PC-3 (cell line): ENCODE measurements around the gene MCOLN2. TPM values are rescaled to one million over a fixed set of nuclear protein-coding genes. Genes with fewer than 3 reads are reported as not detected.

ENCODE experiments used
- ATAC-seq: fragments of 200-7000 bp; cut with Tn5 transposase; 2 replicates; pipeline ENCODE4 v1.9.1; 2020; ENCODE audit warnings: mild to moderate bottlenecking, moderate library complexity
- BruUV-seq: library from RNA; stranded (reverse); fragments of 400-500 nt; replicated peaks from 2 replicates; lab custom pipeline; 2021; lab: Mats Ljungman, UMichigan
- CTCF ChIA-PET: fragments of 300-600 bp; sonication (Branson Sonifier 250); formaldehyde crosslinking; loops from one replicate; lab custom pipeline; 2022; ENCODE audit warnings: antibody characterized with exemption; lab: Charles Lee
- POLR2A ChIA-PET: fragments of 300-600 bp; sonication (Branson Sonifier 250); formaldehyde crosslinking; loops from one replicate; lab custom pipeline; 2022; ENCODE audit warnings: antibody characterized with exemption; ENCODE audit not compliant: unreplicated experiment; lab: Charles Lee
- DNase-seq: peaks from one replicate; pipeline ENCODE4 v3.0.0-alpha.2; 2015
- H2AFZ ChIP-seq: fragments of 300-600 bp; sonication (generic); 2 replicates; pipeline ENCODE4 v1.6.0; 2016; ENCODE audit warnings: antibody characterized with exemption, low read length
- H3F3A ChIP-seq: fragments of 300-600 bp; sonication (generic); one replicate; pipeline ENCODE4 v1.6.0; 2017; ENCODE audit warnings: antibody characterized with exemption, low read length, control low read depth, mild to moderate bottlenecking; ENCODE audit not compliant: unreplicated experiment
- H3K27ac ChIP-seq: fragments of 300-600 bp; sonication (generic); 2 replicates; pipeline ENCODE4 v1.5.1; 2016; ENCODE audit warnings: mild to moderate bottlenecking, low read length
- H3K27me3 ChIP-seq: fragments of 300-600 bp; sonication (generic); 2 replicates; pipeline ENCODE4 v1.6.1; 2016; ENCODE audit warnings: low read length, mixed read lengths
- H3K36me3 ChIP-seq: fragments of 300-600 bp; sonication (generic); 2 replicates; pipeline ENCODE4 v1.6.1; 2016; ENCODE audit warnings: low read depth, mixed run types, low read length, mixed read lengths
- H3K4me1 ChIP-seq: fragments of 300-600 bp; sonication (generic); 2 replicates; pipeline ENCODE4 v1.5.1; 2016; ENCODE audit warnings: low read length; ENCODE audit not compliant: insufficient read depth
- H3K4me2 ChIP-seq: fragments of 300-600 bp; sonication (generic); 2 replicates; pipeline ENCODE4 v1.6.0; 2016; ENCODE audit warnings: low read length
- H3K4me3 ChIP-seq: fragments of 300-600 bp; sonication (generic); 2 replicates; pipeline ENCODE4 v1.5.1; 2016; ENCODE audit warnings: mild to moderate bottlenecking, low read length, mixed read lengths
- H3K79me2 ChIP-seq: fragments of 300-600 bp; sonication (generic); 2 replicates; pipeline ENCODE4 v1.6.1; 2017; ENCODE audit warnings: low read length, mixed read lengths
- H3K9ac ChIP-seq: fragments of 300-600 bp; sonication (generic); 2 replicates; pipeline ENCODE4 v1.6.0; 2016; ENCODE audit warnings: mild to moderate bottlenecking, low read length
- H3K9me2 ChIP-seq: fragments of 300-600 bp; sonication (generic); replicated peaks from 2 replicates; pipeline ENCODE4 v1.6.1; 2016; ENCODE audit warnings: mixed run types, low read length, mixed read lengths
- H3K9me3 ChIP-seq: fragments of 300-600 bp; sonication (generic); 2 replicates; pipeline ENCODE4 v1.6.1; 2016; ENCODE audit warnings: low read length, mixed read lengths
- H4K20me1 ChIP-seq: fragments of 300-600 bp; sonication (generic); 2 replicates; pipeline ENCODE4 v1.6.1; 2016; ENCODE audit warnings: low read length, mixed read lengths
- CTCF ChIP-seq: fragments of 300-600 bp; sonication (generic); conservative IDR thresholded peaks from 2 replicates; pipeline ENCODE4 v1.5.1; 2017; ENCODE audit warnings: antibody characterized with exemption, low read depth, mild to moderate bottlenecking, low read length
- EZH2 ChIP-seq: fragments of 300-600 bp; sonication (generic); IDR thresholded peaks from one replicate; pipeline ENCODE4 v1.6.1; 2017; ENCODE audit warnings: antibody characterized with exemption, mild to moderate bottlenecking, low read length; ENCODE audit not compliant: unreplicated experiment
- EZH2phosphoT487 ChIP-seq: fragments of 300-600 bp; sonication (generic); IDR thresholded peaks from 2 replicates; pipeline ENCODE4 v1.6.1; 2018; ENCODE audit warnings: mild to moderate bottlenecking, antibody characterized with exemption, low read length, borderline replicate concordance
- intact Hi-C: fragments of 100-400 bp; cut with micrococcal nuclease; formaldehyde crosslinking; loops from 2 replicates; pipeline ENCODE4 v1.9.0; 2023
- total RNA-seq: library from RNA; depleted of rRNA; stranded (reverse); fragments of >200 nt; gene quantifications from 2 replicates; pipeline ENCODE4 v1.2.3, GENCODE V29; 2014

The MCOLN2 gene
- total RNA-seq, 1 experiment from 2014 or later: 24.6 TPM

- ATAC-seq (peak; percentile 55), DNase-seq (peak; percentile 81)
- Histone ChIP-seq H3F3A (no peaks in the 10 kb centered on the region), H3K9me2 (no peaks in the 10 kb centered on the region), H3K4me1 (peaks cover 32% of the 10 kb centered on the region), H4K20me1 (no peaks in the 10 kb centered on the region), H3K9ac (peak overlapping the region; percentile 5; the same call in 1 of the 2 replicates), H3K9me3 (no peaks in the 10 kb centered on the region), H3K79me2 (no peaks in the 10 kb centered on the region), H2AFZ (no peak overlapping the region), H3K27ac (0 out of 2 replicates have a peak overlapping the region, but pooled peaks have one; percentile 4), H3K4me3 (no peak overlapping the region), H3K4me2 (no peak overlapping the region), H3K36me3 (no peaks in the 10 kb centered on the region), H3K27me3 (no peaks in the 10 kb centered on the region)
- TF ChIP-seq EZH2phosphoT487 (no peak), CTCF (peak; percentile 95), EZH2 (no peak)
- CTCF ChIA-PET: interaction anchor here (1.2 kb wide), 1 partner anchor 179 kb away, joined by 3 read pairs; no protein-coding TSS in a partner anchor
- intact Hi-C loops: loop anchor here (1.0 to 10.0 kb wide), 11 partner anchors 49 to 794 kb away; partner anchors contain the start of genes GNG5, PRKACB and SPATA1
- POLR2A ChIA-PET: no interaction called here
- BruUV-seq: no TSS peak
These were observed 60.6 kb downstream of the MCOLN2 start for GRCh38 chr1:84936116-84936810.

- H3K9me2 ChIP-seq: no peaks in the 10 kb centered on the region
- DNase-seq: no peak
- H3K4me1 ChIP-seq: peaks cover 29% of the 10 kb centered on the region
- ATAC-seq: no peak
- H4K20me1 ChIP-seq: no peaks in the 10 kb centered on the region
- H3K9me3 ChIP-seq: no peaks in the 10 kb centered on the region
- no peaks in the 10 kb centered on the region for H3F3A ChIP-seq
- no peak overlapping the region for H3K4me2 ChIP-seq
- H3K4me3 ChIP-seq: no peak overlapping the region
- no peak overlapping the region for H3K27ac ChIP-seq
- H3K79me2 ChIP-seq: no peaks in the 10 kb centered on the region
- no peak overlapping the region for H3K9ac ChIP-seq
- CTCF ChIA-PET: no interaction called here
- no peak overlapping the region for H2AFZ ChIP-seq
- no peaks in the 10 kb centered on the region for H3K36me3 ChIP-seq
- BruUV-seq: no TSS peak
- intact Hi-C loops: loop anchor here (10.0 kb wide), 2 partner anchors 388 to 428 kb away; partner anchors contain the start of genes GNG5 and SPATA1
- no peaks in the 10 kb centered on the region for H3K27me3 ChIP-seq
- no peak for TF ChIP-seq CTCF
- TF ChIP-seq EZH2: no peak
- no peak for TF ChIP-seq EZH2phosphoT487
- POLR2A ChIA-PET: no interaction called here
These were observed 63.8 kb downstream of the MCOLN2 start for GRCh38 chr1:84933011-84933611.

GRCh38 chr1:84930831-84931230 lies 66.1 kb downstream of the MCOLN2 start:
- Histone ChIP-seq H3K9ac (no peak overlapping the region), H3K27ac (no peak overlapping the region), H3K9me3 (no peaks in the 10 kb centered on the region), H3K79me2 (no peaks in the 10 kb centered on the region), H3K4me3 (no peak overlapping the region), H3K4me2 (no peak overlapping the region), H2AFZ (no peak overlapping the region), H3K4me1 (peaks cover 26% of the 10 kb centered on the region), H3K9me2 (no peaks in the 10 kb centered on the region), H3F3A (no peaks in the 10 kb centered on the region), H3K36me3 (no peaks in the 10 kb centered on the region), H3K27me3 (no peaks in the 10 kb centered on the region), H4K20me1 (no peaks in the 10 kb centered on the region)
- TF ChIP-seq EZH2phosphoT487: no peak
- TF ChIP-seq EZH2: no peak
- no peak for TF ChIP-seq CTCF
- CTCF ChIA-PET: no interaction called here
- POLR2A ChIA-PET: no interaction called here
- intact Hi-C loops: loop anchor here (10.0 kb wide), 2 partner anchors 386 to 426 kb away; partner anchors contain the start of genes GNG5 and SPATA1
- BruUV-seq: no TSS peak
- no peak for DNase-seq
- ATAC-seq: no peak
